HL-60 (cell line): ENCODE data around the gene ZNF580.

Source experiments
- DNase-seq, 2 experiments: peaks; one replicate each; pipeline ENCODE4 v3.0.0-alpha.2; 2010 to 2020; ENCODE audit warnings: low read depth in 1 of 2, low spot score in 1 of 2
- H3K27ac ChIP-seq: fragments of 250-450 bp; sonication (Bioruptor Pico); replicated peaks from 2 replicates; pipeline ENCODE4 v1.5.1; 2020; ENCODE audit warnings: mild to moderate bottlenecking, moderate library complexity
- H3K27me3 ChIP-seq: fragments of 250-450 bp; sonication (Bioruptor Pico); 2 replicates; pipeline ENCODE4 v1.5.1; 2021; ENCODE audit warnings: mild to moderate bottlenecking, moderate library complexity; ENCODE audit not compliant: insufficient read depth, poor library complexity, severe bottlenecking
- H3K4me3 ChIP-seq: replicated peaks from 2 replicates; pipeline ENCODE4 v1.5.1; 2011; ENCODE audit warnings: mild to moderate bottlenecking, control low read depth, low read length; ENCODE audit not compliant: insufficient read depth
- GABPA ChIP-seq: IDR thresholded peaks from 2 replicates; pipeline ENCODE4 v1.6.1; 2012; ENCODE audit warnings: low read depth
- POLR2AphosphoS5 ChIP-seq: IDR thresholded peaks from 2 replicates; pipeline ENCODE4 v1.6.1; 2012; ENCODE audit warnings: low read depth
- SPI1 ChIP-seq: IDR thresholded peaks from 2 replicates; pipeline ENCODE4 v1.6.1; 2012; ENCODE audit warnings: low read depth, mild to moderate bottlenecking, borderline replicate concordance
- TF ChIP-seq, protein P1 (sequence below): IDR thresholded peaks from one replicate; pipeline ENCODE4 v1.5.1; 2011; ENCODE audit warnings: low read length, control low read depth, inconsistent platforms; ENCODE audit not compliant: insufficient read depth
- TF ChIP-seq, protein P2 (sequence below): IDR thresholded peaks from 2 replicates; pipeline ENCODE4 v1.6.1; 2012; ENCODE audit warnings: low read depth; ENCODE audit not compliant: insufficient replicate concordance

The ZNF580 gene

DNA sequence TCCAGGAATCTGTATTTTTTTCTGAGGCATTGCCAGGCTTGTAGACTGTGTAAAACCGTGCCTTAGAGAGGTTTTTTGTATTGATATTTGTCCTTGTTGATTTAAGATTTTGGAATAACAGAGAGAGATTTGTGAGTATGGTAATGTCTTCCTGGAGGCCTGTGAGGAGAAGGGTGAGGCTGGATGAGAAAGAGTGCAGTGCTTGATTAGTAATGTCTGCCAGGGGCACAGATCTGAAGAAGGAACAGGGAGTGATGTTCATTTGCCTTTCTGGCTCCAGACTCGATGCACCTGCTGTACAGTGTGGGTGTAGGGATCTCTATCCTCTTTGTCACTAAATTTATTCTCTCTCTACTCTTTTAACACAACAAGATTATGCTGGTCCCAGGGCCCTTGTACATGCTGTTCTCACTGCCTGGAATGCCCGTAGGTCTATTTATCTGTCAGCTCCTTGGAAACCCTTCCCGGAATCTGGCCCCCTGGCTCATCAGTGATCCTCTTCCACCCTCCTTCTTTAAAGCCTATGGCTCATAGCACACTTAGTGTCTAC is 45.7 kb upstream of the ZNF580 start:
- TF ChIP-seq, protein P1, sequence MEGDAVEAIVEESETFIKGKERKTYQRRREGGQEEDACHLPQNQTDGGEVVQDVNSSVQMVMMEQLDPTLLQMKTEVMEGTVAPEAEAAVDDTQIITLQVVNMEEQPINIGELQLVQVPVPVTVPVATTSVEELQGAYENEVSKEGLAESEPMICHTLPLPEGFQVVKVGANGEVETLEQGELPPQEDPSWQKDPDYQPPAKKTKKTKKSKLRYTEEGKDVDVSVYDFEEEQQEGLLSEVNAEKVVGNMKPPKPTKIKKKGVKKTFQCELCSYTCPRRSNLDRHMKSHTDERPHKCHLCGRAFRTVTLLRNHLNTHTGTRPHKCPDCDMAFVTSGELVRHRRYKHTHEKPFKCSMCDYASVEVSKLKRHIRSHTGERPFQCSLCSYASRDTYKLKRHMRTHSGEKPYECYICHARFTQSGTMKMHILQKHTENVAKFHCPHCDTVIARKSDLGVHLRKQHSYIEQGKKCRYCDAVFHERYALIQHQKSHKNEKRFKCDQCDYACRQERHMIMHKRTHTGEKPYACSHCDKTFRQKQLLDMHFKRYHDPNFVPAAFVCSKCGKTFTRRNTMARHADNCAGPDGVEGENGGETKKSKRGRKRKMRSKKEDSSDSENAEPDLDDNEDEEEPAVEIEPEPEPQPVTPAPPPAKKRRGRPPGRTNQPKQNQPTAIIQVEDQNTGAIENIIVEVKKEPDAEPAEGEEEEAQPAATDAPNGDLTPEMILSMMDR, result no peak
- TF ChIP-seq, protein P2, sequence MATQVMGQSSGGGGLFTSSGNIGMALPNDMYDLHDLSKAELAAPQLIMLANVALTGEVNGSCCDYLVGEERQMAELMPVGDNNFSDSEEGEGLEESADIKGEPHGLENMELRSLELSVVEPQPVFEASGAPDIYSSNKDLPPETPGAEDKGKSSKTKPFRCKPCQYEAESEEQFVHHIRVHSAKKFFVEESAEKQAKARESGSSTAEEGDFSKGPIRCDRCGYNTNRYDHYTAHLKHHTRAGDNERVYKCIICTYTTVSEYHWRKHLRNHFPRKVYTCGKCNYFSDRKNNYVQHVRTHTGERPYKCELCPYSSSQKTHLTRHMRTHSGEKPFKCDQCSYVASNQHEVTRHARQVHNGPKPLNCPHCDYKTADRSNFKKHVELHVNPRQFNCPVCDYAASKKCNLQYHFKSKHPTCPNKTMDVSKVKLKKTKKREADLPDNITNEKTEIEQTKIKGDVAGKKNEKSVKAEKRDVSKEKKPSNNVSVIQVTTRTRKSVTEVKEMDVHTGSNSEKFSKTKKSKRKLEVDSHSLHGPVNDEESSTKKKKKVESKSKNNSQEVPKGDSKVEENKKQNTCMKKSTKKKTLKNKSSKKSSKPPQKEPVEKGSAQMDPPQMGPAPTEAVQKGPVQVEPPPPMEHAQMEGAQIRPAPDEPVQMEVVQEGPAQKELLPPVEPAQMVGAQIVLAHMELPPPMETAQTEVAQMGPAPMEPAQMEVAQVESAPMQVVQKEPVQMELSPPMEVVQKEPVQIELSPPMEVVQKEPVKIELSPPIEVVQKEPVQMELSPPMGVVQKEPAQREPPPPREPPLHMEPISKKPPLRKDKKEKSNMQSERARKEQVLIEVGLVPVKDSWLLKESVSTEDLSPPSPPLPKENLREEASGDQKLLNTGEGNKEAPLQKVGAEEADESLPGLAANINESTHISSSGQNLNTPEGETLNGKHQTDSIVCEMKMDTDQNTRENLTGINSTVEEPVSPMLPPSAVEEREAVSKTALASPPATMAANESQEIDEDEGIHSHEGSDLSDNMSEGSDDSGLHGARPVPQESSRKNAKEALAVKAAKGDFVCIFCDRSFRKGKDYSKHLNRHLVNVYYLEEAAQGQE, result no peak
- no peak for TF ChIP-seq SPI1
- no peak for TF ChIP-seq POLR2AphosphoS5
- TF ChIP-seq GABPA, result no peak

GRCh38 chr19:55596304-55596703 is 44.5 kb upstream of the ZNF580 start:
- no peak overlapping the region for H3K4me3 ChIP-seq
- no peak for DNase-seq
- TF ChIP-seq, protein P1, result no peak
- TF ChIP-seq SPI1 (no peak), POLR2AphosphoS5 (no peak), GABPA (no peak)
- TF ChIP-seq, protein P2, result no peak
- no peak overlapping the region for H3K27ac ChIP-seq
- no peaks in the 10 kb centered on the region for H3K27me3 ChIP-seq

More for the DNA sequence above, 45.7 kb upstream of the ZNF580 start:
- Histone ChIP-seq H3K4me3 (no peak overlapping the region), H3K27ac (no peak overlapping the region), H3K27me3 (no peaks in the 10 kb centered on the region)
- DNase-seq, result no peak

GRCh38 chr19:55597501-55597921 is 43.3 kb upstream of the ZNF580 start:
- no peak for DNase-seq
- no peak overlapping the region for H3K27ac ChIP-seq
- H3K4me3 ChIP-seq, result no peak overlapping the region
- TF ChIP-seq POLR2AphosphoS5, result no peak
- TF ChIP-seq, protein P2, result no peak
- TF ChIP-seq, protein P1, result no peak
- TF ChIP-seq GABPA, result no peak
- no peak for TF ChIP-seq SPI1
- H3K27me3 ChIP-seq, result no peaks in the 10 kb centered on the region
